Measurements from ENCODE around the gene PKDREJ.

Gene PKDREJ

GRCh38 chr22:46237453-46238124 is 25.6 kb downstream of the PKDREJ start:
- DNase-seq = no peak

- no peak for DNase-seq
These were observed 28.2 kb downstream of the PKDREJ start for GRCh38 chr22:46234969-46235368.

- no peak for DNase-seq
These were observed 29.9 kb downstream of the PKDREJ start for GRCh38 chr22:46233231-46233630.

- DNase-seq = no peak
These were observed 32.8 kb downstream of the PKDREJ start for GRCh38 chr22:46230262-46230901.

- no peak for DNase-seq
These were observed 33.4 kb downstream of the PKDREJ start for GRCh38 chr22:46229701-46230100.

- no peak for DNase-seq
These were observed 36.6 kb downstream of the PKDREJ start for GRCh38 chr22:46226577-46226976.

GRCh38 chr22:46225631-46226030 is 37.5 kb downstream of the PKDREJ start:
- DNase-seq = no peak

GRCh38 chr22:46224898-46225290 is 38.2 kb downstream of the PKDREJ start:
- DNase-seq = no peak

- DNase-seq = no peak
These were observed 38.9 kb downstream of the PKDREJ start for GRCh38 chr22:46224044-46224897.

GRCh38 chr22:46220921-46221320 is 42.2 kb downstream of the PKDREJ start:
- DNase-seq = no peak

- no peak for DNase-seq
These were observed 43.5 kb downstream of the PKDREJ start for GRCh38 chr22:46219636-46220035.

GRCh38 chr22:46214616-46215015 is 48.5 kb downstream of the PKDREJ start:
- no peak for DNase-seq

GRCh38 chr22:46214149-46214548 is 49.0 kb downstream of the PKDREJ start:
- DNase-seq = no peak

- DNase-seq = no peak
These were observed 50.1 kb downstream of the PKDREJ start for GRCh38 chr22:46213052-46213451.

- no peak for DNase-seq
These were observed 50.9 kb downstream of the PKDREJ start for GRCh38 chr22:46212195-46212594.

- DNase-seq = no peak
These were observed 53.9 kb downstream of the PKDREJ start for GRCh38 chr22:46209262-46209661.
